ENCODE data around the gene MAGEC3. TPM values are rescaled to one million over a fixed set of nuclear protein-coding genes. Genes with fewer than 3 reads are reported as not detected.
"Not testable (repeated sequence)": the region's sequence is repeated elsewhere in the genome, so short reads cannot be mapped to it uniquely, and the experiment has no call there.

The MAGEC3 gene
- total RNA-seq = not detected
- long read RNA-seq = 0 reads

- DNase-seq (ENCODE audit: low spot score) = no peak
- intact Hi-C loops (cut with DNase I) = no loop called here
Measured at GRCh38 chrX:141838016-141838415, at the start of gene MAGEC3. MAGEC3 (plus strand) TSS chrX:141838316; CDS start chrX:141838316, 0 bp downstream.

- no peak for DNase-seq (ENCODE audit: low spot score)
- intact Hi-C loops (cut with DNase I) = no loop called here
Measured at GRCh38 chrX:141791856-141792255, 46.3 kb upstream of the MAGEC3 start.

- intact Hi-C loops (cut with DNase I) = no loop called here
Measured at GRCh38 chrX:141811438-141811837, 26.7 kb upstream of the MAGEC3 start.

GRCh38 chrX:141814213-141814857 lies 23.8 kb upstream of the MAGEC3 start:
- intact Hi-C loops (cut with DNase I) = no loop called here
- DNase-seq (ENCODE audit: low spot score) = no peak

More at GRCh38 chrX:141811438-141811837, 26.7 kb upstream of the MAGEC3 start:
- DNase-seq (ENCODE audit: low spot score) = no peak

GRCh38 chrX:141815904-141816303 lies 22.2 kb upstream of the MAGEC3 start:
- no peak for DNase-seq (ENCODE audit: low spot score)
- intact Hi-C loops (cut with DNase I) = no loop called here

GRCh38 chrX:141832247-141832646 lies 5.9 kb upstream of the MAGEC3 start:
- intact Hi-C loops (cut with DNase I) = no loop called here

GRCh38 chrX:141839856-141840255 lies 1.7 kb downstream of the MAGEC3 start:
- DNase-seq (ENCODE audit: low spot score) = no peak
- intact Hi-C loops (cut with DNase I) = no loop called here

More at GRCh38 chrX:141832247-141832646, 5.9 kb upstream of the MAGEC3 start:
- no peak for DNase-seq (ENCODE audit: low spot score)

GRCh38 chrX:141857479-141857878 lies 19.4 kb downstream of the MAGEC3 start:
- no peak for DNase-seq (ENCODE audit: low spot score)
- intact Hi-C loops (cut with DNase I) = no loop called here

GRCh38 chrX:141879616-141880015 lies 41.5 kb downstream of the MAGEC3 start:
- no peak for DNase-seq (ENCODE audit: low spot score)
- intact Hi-C loops (cut with DNase I) = no loop called here

- intact Hi-C loops (cut with DNase I); DNase-seq (ENCODE audit: low spot score): not testable (repeated sequence)
Measured at GRCh38 chrX:141888811-141889210, 50.7 kb downstream of the MAGEC3 start.

GRCh38 chrX:141894733-141895132 lies 56.6 kb downstream of the MAGEC3 start:
- no peak for DNase-seq (ENCODE audit: low spot score)

GRCh38 chrX:141897690-141898089 lies 59.6 kb downstream of the MAGEC3 start:
- intact Hi-C loops (cut with DNase I) = no loop called here
- no peak for DNase-seq (ENCODE audit: low spot score)

More at GRCh38 chrX:141894733-141895132, 56.6 kb downstream of the MAGEC3 start:
- intact Hi-C loops (cut with DNase I) = no loop called here

- intact Hi-C loops (cut with DNase I) = no loop called here
- no peak for DNase-seq (ENCODE audit: low spot score)
Measured at GRCh38 chrX:141902366-141902765, 64.2 kb downstream of the MAGEC3 start.

GRCh38 chrX:141903400-141904155 lies 65.5 kb downstream of the MAGEC3 start, which contains the start of gene MAGEC1:
MAGEC1 (plus strand) TSS chrX:141903894; CDS start chrX:141905073, 1,179 bp downstream.
- intact Hi-C loops (cut with DNase I) = no loop called here
- no peak for DNase-seq (ENCODE audit: low spot score)

- DNase-seq (ENCODE audit: low spot score) = no peak
- intact Hi-C loops (cut with DNase I) = no loop called here
Measured at GRCh38 chrX:141904262-141904661, 66.1 kb downstream of the MAGEC3 start.

GRCh38 chrX:141917801-141918200 lies 79.7 kb downstream of the MAGEC3 start:
- DNase-seq (ENCODE audit: low spot score) = no peak

GRCh38 chrX:141924293-141924692 lies 86.2 kb downstream of the MAGEC3 start:
- intact Hi-C loops (cut with DNase I) = no loop called here
- no peak for DNase-seq (ENCODE audit: low spot score)

More at GRCh38 chrX:141917801-141918200, 79.7 kb downstream of the MAGEC3 start:
- intact Hi-C loops (cut with DNase I) = no loop called here

- intact Hi-C loops (cut with DNase I) = no loop called here
- no peak for DNase-seq (ENCODE audit: low spot score)
Measured at GRCh38 chrX:141928432-141928831, 90.3 kb downstream of the MAGEC3 start.

GRCh38 chrX:141934059-141934641 lies 96.0 kb downstream of the MAGEC3 start:
- no peak for DNase-seq (ENCODE audit: low spot score)

GRCh38 chrX:141935645-141936044 lies 97.5 kb downstream of the MAGEC3 start:
- intact Hi-C loops (cut with DNase I) = no loop called here
- DNase-seq (ENCODE audit: low spot score) = no peak

More at GRCh38 chrX:141934059-141934641, 96.0 kb downstream of the MAGEC3 start:
- intact Hi-C loops (cut with DNase I) = no loop called here

All from cardiac septum (tissue), 1 donor.